ENCODE results near the gene PDZD8.
"Not testable (repeated sequence)": the region's sequence is repeated elsewhere in the genome, so short reads cannot be mapped to it uniquely, and the experiment has no call there.

The PDZD8 gene

GRCh38 chr10:117312430-117312829, 62.8 kb downstream of the PDZD8 start:
- H3K27ac ChIP-seq, result no peak overlapping the region
- TF ChIP-seq ZFX (IDR thresholded peaks at IDR 0.05; ENCODE audit: borderline replicate concordance) (no peak), CTCF (IDR thresholded peaks at IDR 0.05) (no peak)

GRCh38 chr10:117311261-117311660, 64.0 kb downstream of the PDZD8 start:
- TF ChIP-seq CTCF (IDR thresholded peaks at IDR 0.05) (no peak), ZFX (IDR thresholded peaks at IDR 0.05; ENCODE audit: borderline replicate concordance) (no peak)
- no peak overlapping the region for H3K27ac ChIP-seq

GRCh38 chr10:117306674-117307073, 68.6 kb downstream of the PDZD8 start:
- TF ChIP-seq CTCF (IDR thresholded peaks at IDR 0.05) (no peak), ZFX (IDR thresholded peaks at IDR 0.05; ENCODE audit: borderline replicate concordance) (no peak)
- H3K27ac ChIP-seq, result no peak overlapping the region

- H3K27ac ChIP-seq, result not testable (repeated sequence)
Observed at GRCh38 chr10:117303451-117303850, 71.8 kb downstream of the PDZD8 start.

- H3K27ac ChIP-seq, result no peak overlapping the region
Observed at GRCh38 chr10:117300671-117301070, 74.6 kb downstream of the PDZD8 start.

GRCh38 chr10:117299435-117299834, 75.8 kb downstream of the PDZD8 start:
- TF ChIP-seq CTCF (IDR thresholded peaks at IDR 0.05), result no peak
- no peak for TF ChIP-seq ZFX (IDR thresholded peaks at IDR 0.05; ENCODE audit: borderline replicate concordance)
- no peak overlapping the region for H3K27ac ChIP-seq

More at GRCh38 chr10:117300671-117301070, 74.6 kb downstream of the PDZD8 start:
- TF ChIP-seq ZFX (IDR thresholded peaks at IDR 0.05; ENCODE audit: borderline replicate concordance), result no peak
- TF ChIP-seq CTCF (IDR thresholded peaks at IDR 0.05), result no peak

- H3K27ac ChIP-seq, result no peak overlapping the region
- TF ChIP-seq CTCF (IDR thresholded peaks at IDR 0.05) (no peak), ZFX (IDR thresholded peaks at IDR 0.05; ENCODE audit: borderline replicate concordance) (no peak)
Observed at GRCh38 chr10:117298219-117298618, 77.0 kb downstream of the PDZD8 start.

GRCh38 chr10:117294735-117295134, 80.5 kb downstream of the PDZD8 start:
- TF ChIP-seq CTCF (IDR thresholded peaks at IDR 0.05) (no peak), ZFX (IDR thresholded peaks at IDR 0.05; ENCODE audit: borderline replicate concordance) (no peak)
- no peak overlapping the region for H3K27ac ChIP-seq

Measured in 22Rv1 (cell line).